Measurements from ENCODE around the gene AQP12A.

- TF ChIP-seq CTCF (IDR thresholded peaks at IDR 0.05) = no peak
- no peak for TF ChIP-seq POLR2AphosphoS5 (IDR thresholded peaks at IDR 0.05)
Measured at GRCh38 chr2:240708457-240708856, 16.8 kb downstream of the AQP12A start.

Data from prostate gland (tissue), 2 donors.